Parathyroid adenoma (tissue), 2 donors: ENCODE data around the gene BMI1.

Source experiments
- H2AFZ ChIP-seq: fragments of 300-600 bp; sonication (generic); one replicate; pipeline ENCODE4 v1.7.0; 2017; ENCODE audit warnings: antibody characterized with exemption, mild to moderate bottlenecking
- H3K27ac ChIP-seq: fragments of 300-600 bp; sonication (generic); one replicate; pipeline ENCODE4 v1.7.0; 2017
- H3K27me3 ChIP-seq: fragments of 300-600 bp; sonication (generic); one replicate; pipeline ENCODE4 v1.7.0; 2017; ENCODE audit warnings: low read length; ENCODE audit not compliant: control insufficient read depth, insufficient read depth
- H3K36me3 ChIP-seq: fragments of 300-600 bp; sonication (generic); one replicate; pipeline ENCODE4 v1.7.0; 2017; ENCODE audit warnings: low read length; ENCODE audit not compliant: control insufficient read depth, insufficient read depth
- H3K4me1 ChIP-seq: fragments of 300-600 bp; sonication (generic); one replicate; pipeline ENCODE4 v1.7.0; 2017; ENCODE audit warnings: control low read depth
- H3K4me2 ChIP-seq: fragments of 300-600 bp; sonication (generic); one replicate; pipeline ENCODE4 v1.7.0; 2017; ENCODE audit warnings: low read length
- H3K4me3 ChIP-seq: fragments of 300-600 bp; sonication (generic); one replicate; pipeline ENCODE4 v1.7.0; 2017; ENCODE audit warnings: low read depth, low read length
- H3K79me2 ChIP-seq: fragments of 300-600 bp; sonication (generic); one replicate; pipeline ENCODE4 v1.7.0; 2017; ENCODE audit warnings: control low read depth
- H3K9ac ChIP-seq: fragments of 300-600 bp; sonication (generic); one replicate; pipeline ENCODE4 v1.7.0; 2017; ENCODE audit warnings: mild to moderate bottlenecking
- H3K9me3 ChIP-seq: fragments of 300-600 bp; sonication (generic); one replicate; pipeline ENCODE4 v1.7.0; 2017; ENCODE audit warnings: low read length; ENCODE audit not compliant: control insufficient read depth
- TF ChIP-seq, protein P1 (sequence below): fragments of 300-600 bp; sonication (generic); IDR thresholded peaks from one replicate; pipeline ENCODE4 v1.7.0; 2017; ENCODE audit warnings: antibody characterized with exemption, mild to moderate bottlenecking
- donor health status: primary hyperparathyroidism.

Gene BMI1

DNA sequence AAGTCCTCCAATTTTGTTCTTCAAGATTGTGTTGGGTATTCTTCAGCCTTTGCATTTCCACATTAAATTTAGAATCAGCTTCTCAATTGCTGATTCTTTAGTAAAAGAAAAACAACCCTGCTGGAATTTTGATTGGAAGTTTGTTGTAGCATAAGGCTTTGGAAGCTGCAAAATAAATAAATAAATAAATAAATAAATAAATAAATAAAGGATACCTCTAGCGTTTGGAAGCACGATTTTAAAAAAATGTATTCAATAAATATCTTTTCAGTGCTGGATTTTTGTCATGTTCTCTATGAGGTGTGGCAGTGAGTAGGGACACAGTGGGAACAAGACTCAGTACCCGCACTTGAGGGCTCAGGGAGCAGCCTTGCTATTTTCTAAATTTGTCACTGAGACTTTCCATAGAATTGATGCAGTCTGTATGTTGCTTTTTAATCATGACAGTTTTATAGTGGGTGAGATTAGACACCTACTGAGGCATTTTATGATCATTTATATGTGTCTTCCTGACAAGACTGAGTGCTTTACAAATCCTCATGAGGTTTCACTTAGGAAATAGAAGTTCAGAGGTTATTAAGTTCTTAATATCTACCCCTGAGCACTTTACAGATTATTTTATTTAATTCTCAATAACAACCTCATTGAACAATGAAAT is 27.0 kb upstream of the BMI1 start:
- Histone ChIP-seq H3K79me2 (no peaks in the 10 kb centered on the region), H3K9ac (no peak overlapping the region), H3K27me3 (no peaks in the 10 kb centered on the region), H3K36me3 (no peaks in the 10 kb centered on the region), H3K4me1 (no peaks in the 10 kb centered on the region), H3K4me2 (no peak overlapping the region), H3K9me3 (no peaks in the 10 kb centered on the region), H3K27ac (no peak overlapping the region), H3K4me3 (no peak overlapping the region), H2AFZ (no peak overlapping the region)
- TF ChIP-seq, protein P1, sequence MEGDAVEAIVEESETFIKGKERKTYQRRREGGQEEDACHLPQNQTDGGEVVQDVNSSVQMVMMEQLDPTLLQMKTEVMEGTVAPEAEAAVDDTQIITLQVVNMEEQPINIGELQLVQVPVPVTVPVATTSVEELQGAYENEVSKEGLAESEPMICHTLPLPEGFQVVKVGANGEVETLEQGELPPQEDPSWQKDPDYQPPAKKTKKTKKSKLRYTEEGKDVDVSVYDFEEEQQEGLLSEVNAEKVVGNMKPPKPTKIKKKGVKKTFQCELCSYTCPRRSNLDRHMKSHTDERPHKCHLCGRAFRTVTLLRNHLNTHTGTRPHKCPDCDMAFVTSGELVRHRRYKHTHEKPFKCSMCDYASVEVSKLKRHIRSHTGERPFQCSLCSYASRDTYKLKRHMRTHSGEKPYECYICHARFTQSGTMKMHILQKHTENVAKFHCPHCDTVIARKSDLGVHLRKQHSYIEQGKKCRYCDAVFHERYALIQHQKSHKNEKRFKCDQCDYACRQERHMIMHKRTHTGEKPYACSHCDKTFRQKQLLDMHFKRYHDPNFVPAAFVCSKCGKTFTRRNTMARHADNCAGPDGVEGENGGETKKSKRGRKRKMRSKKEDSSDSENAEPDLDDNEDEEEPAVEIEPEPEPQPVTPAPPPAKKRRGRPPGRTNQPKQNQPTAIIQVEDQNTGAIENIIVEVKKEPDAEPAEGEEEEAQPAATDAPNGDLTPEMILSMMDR: no peak

DNA sequence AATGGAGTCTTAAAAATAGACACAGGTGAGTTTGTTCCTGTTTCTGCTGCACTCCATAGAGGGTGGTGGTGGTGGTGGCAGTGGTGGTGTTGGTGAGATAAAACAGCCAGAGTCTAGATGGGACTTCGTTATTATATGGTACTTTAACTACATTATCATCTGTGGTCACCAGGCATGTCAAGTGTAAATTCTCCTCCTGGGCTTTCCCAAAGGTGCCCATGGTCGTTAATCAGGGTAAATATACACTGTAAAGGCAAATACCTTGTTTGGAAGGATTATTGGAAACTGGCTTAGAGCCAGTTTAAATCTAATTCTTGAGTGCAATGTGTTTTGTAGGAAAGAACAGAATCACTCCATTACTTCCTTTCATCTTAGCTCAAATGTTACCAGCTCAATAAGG is 26.2 kb upstream of the BMI1 start:
- Histone ChIP-seq H3K9me3 (no peaks in the 10 kb centered on the region), H3K4me3 (no peak overlapping the region), H3K4me1 (no peaks in the 10 kb centered on the region), H3K79me2 (no peaks in the 10 kb centered on the region), H3K4me2 (no peak overlapping the region), H2AFZ (no peak overlapping the region), H3K27me3 (no peaks in the 10 kb centered on the region), H3K36me3 (no peaks in the 10 kb centered on the region), H3K9ac (no peak overlapping the region), H3K27ac (no peak overlapping the region)
- TF ChIP-seq, protein P1: no peak

DNA sequence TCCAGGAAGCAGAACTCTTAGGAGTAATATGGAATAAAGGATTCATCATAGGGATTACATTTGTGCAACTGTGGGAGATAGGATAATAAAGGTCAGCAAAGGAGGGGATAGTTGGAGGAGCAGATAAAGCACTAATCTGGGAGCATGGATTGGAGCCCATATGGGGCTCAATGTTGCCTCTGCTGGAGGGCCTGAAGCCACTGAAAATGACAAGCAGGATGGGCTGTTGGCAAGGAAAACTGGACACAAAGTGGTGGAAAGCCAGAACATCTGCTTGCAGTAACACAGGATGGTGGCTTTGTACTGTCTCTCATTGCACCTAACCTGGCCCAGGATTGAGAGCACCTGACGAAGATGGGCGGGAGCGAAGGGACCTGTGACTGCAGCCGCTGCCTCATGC is 19.7 kb upstream of the BMI1 start:
- Histone ChIP-seq H3K79me2 (no peaks in the 10 kb centered on the region), H3K9ac (no peak overlapping the region)

DNA sequence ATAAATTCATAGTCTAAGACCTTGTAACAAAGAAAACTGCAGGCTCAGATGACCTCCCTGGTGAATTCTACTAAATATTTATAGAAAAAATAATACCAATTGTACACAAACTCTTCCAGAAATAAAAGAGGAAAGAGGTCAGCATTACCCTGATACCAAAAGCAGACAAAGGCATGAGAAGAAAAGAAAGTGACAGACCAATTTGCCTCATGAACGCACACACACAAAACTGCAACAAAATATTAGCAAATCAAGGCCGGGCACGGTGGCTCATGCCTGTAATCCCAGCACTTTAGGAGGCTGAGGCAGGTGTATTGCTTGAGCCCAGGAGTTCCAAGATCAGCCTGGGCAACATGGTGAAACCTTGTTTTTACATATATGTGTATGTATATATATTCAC is 17.4 kb upstream of the BMI1 start:
- Histone ChIP-seq H3K4me3 (no peak overlapping the region), H3K9ac (no peak overlapping the region), H3K4me1 (no peaks in the 10 kb centered on the region), H3K9me3 (no peaks in the 10 kb centered on the region), H2AFZ (no peak overlapping the region), H3K79me2 (no peaks in the 10 kb centered on the region), H3K27me3 (no peaks in the 10 kb centered on the region), H3K27ac (no peak overlapping the region), H3K36me3 (no peaks in the 10 kb centered on the region), H3K4me2 (no peak overlapping the region)
- TF ChIP-seq, protein P1: no peak

More for the DNA sequence above, 19.7 kb upstream of the BMI1 start:
- Histone ChIP-seq H3K27ac (no peak overlapping the region), H3K4me3 (no peak overlapping the region), H3K36me3 (no peaks in the 10 kb centered on the region), H3K27me3 (no peaks in the 10 kb centered on the region), H3K4me1 (no peaks in the 10 kb centered on the region), H3K9me3 (no peaks in the 10 kb centered on the region), H2AFZ (no peak overlapping the region), H3K4me2 (no peak overlapping the region)
- TF ChIP-seq, protein P1: no peak

DNA sequence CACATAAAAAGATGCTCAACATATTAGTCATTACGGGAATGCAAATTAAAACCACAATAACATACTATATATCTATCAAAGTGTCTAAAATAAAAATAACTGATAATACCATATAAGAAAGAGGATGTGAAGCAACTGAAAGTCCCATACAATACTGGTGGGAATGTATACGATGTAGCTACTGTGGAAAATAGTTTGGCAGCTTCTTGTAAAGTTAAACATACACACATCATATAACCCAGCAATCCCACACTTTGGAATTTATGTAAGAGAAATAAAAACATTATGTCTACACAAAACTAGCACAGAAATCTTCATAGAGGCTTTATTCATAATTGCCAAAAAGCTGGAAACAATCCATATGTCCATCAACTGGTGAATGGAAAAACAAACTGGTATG is 15.2 kb upstream of the BMI1 start:
- H2AFZ ChIP-seq: no peak overlapping the region
- H3K4me3 ChIP-seq: no peak overlapping the region
- TF ChIP-seq, protein P1: no peak
- no peak overlapping the region for H3K4me2 ChIP-seq
- no peaks in the 10 kb centered on the region for H3K27me3 ChIP-seq
- no peaks in the 10 kb centered on the region for H3K9me3 ChIP-seq
- H3K79me2 ChIP-seq: no peaks in the 10 kb centered on the region
- H3K4me1 ChIP-seq: no peaks in the 10 kb centered on the region
- H3K36me3 ChIP-seq: no peaks in the 10 kb centered on the region
- no peak overlapping the region for H3K9ac ChIP-seq
- H3K27ac ChIP-seq: no peak overlapping the region
